ENCODE measurements around the gene ICE1.
"Not testable (repeated sequence)": the region's sequence is repeated elsewhere in the genome, so short reads cannot be mapped to it uniquely, and the experiment has no call there.

ICE1 gene

DNA sequence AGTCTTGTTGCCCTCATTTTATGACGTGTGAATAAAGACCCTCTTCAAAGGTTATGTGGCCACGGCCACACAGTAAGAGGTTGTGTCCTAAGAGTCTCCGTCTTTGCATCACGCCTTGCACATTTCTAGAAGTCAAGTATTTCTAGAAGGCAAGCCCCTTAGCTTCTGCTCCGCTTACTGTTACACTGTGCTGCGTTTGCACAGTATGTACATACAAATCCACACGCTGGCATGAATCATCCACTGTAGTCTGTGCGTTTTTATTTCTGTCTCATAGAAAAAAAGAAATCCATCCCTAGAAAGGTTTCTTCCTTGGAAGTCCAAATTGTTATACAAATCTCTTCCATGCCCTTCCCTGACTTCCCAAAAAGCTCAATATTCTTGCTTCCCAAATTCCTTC, 21.4 kb upstream of the ICE1 start:
- no peak for DNase-seq

- no peak for DNase-seq
These were observed 18.7 kb upstream of the ICE1 start for GRCh38 chr5:5403741-5404140.

DNA sequence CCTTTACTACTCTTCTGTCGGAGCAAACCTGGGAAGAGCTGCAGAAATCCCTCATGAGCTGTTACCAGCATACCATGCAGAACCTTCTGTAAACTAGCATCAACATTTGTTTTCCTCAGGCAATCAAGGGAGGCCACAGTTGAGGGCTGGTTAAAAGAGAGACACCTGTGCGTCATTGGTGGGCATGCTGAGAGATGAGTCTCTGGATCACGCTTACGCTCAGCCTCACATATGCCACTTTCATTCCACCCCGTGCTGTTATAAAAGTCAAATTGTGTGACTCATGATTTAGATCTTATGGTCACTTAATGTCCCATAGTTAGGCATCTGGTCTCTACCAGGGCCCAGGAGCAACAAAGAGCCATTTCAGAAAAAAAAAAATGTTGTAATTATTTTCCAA, 18.1 kb upstream of the ICE1 start:
- DNase-seq: no peak

GRCh38 chr5:5405441-5405840, 17.0 kb upstream of the ICE1 start:
- no peak for DNase-seq

DNA sequence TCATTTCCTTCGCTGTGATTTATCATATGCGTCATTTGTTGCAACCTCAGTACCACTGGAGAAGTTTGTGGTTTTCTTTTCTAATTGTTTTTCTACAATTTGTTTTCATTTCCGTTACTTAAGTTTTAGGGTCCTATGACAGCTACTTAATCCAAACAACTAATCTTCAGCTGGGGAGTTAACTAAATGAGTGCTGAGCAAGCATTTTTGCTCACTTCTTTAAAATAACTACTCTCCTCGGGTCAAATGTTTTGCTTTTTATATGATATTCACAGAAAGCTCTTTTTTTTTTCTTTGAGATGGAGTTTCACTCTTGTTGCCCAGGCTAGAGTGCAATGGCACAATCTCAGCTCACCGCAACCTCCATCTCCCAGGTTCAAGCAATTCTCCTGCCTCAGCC, 14.6 kb upstream of the ICE1 start:
- DNase-seq: no peak

DNA sequence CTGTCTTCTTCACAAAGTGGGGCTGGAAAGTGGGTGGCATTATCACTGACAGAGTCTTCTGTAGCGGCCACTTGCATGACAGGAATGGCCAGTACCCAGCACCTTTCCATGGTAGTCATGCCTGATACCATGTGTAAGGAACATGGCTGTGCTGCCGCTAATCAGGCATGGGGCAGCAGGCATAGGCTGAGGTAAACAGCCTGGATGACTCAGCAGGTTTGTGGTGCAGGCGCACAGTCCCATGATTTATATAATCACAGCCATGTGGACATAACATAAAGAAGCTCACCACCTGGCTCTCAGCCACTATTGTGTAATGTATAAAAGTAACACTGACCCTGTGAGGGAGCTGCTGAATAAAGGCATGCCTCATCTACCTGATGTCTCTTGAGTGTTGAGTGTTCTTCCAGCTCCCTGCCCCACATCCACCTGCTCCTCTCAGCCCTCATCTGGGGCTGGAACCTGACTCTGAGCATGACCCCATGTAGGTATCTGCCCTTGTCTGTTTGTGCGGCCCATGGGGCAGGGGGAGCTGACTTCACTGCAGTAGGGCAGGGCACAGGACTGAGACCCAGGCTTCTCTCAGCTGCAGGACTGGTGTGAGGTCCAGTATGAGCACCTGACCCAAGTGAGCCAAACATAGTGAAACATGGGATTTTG, 13.2 kb upstream of the ICE1 start:
- no peak for DNase-seq

DNA sequence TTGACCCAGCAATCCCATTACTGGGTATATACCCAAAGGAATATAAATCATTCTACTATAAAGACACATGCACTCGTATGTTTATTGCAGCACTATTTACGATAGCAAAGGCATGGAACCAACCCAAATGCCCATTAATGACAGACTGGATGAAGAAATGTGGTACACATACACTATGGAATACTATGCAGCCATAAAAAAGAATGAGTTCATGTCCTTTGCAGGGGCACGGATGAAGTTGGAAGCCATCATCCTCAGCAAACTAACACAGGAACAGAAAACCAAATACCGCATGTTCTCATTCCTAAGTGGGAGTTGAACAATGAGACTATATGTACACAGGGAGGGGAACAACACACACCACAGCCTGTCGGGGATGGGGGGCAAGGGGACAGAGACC, 8.6 kb upstream of the ICE1 start:
- not testable (repeated sequence) for DNase-seq

DNA sequence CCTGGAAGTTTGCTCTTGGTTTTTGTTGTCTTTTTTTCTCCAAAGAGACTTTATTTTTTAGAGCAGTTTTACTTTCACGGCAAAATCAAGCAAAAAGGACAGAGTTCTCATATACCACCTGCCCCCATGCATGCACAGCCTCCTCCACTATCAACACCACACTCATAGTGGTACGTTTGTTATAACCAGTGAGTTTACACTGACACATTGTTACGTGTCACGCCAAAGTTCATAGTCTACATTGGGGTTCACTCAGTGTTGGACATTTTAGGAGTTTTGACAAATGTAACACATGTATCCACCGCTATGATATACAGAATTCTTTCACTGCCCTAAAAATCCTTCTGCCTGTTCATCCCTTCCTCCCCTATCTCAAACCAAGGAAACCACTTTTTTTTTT, 7.5 kb upstream of the ICE1 start:
- no peak for DNase-seq

DNA sequence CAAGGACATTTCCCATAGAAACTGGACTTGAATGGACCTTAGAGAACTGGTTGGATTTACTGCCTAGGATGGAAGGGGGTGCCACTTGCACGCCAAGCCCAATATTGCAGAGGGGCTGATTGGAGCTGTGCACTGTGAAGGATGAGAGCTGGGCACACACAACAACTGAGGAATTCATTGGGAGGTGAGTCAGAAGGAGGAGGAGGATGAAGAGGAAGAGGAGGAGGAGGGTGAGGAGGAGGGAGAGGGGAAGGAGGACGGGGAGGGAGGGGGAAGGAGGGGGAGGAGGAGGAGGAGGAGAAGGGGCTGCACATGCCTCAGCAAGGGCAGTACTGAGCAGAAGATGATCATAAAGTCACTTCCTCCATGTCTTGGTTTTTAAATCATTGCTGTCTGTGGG, 5.7 kb upstream of the ICE1 start:
- no peak for DNase-seq

- DNase-seq: no peak
These were observed 4.5 kb upstream of the ICE1 start for GRCh38 chr5:5418006-5418405.

GRCh38 chr5:5418764-5419163, 3.7 kb upstream of the ICE1 start:
- DNase-seq: no peak

DNA sequence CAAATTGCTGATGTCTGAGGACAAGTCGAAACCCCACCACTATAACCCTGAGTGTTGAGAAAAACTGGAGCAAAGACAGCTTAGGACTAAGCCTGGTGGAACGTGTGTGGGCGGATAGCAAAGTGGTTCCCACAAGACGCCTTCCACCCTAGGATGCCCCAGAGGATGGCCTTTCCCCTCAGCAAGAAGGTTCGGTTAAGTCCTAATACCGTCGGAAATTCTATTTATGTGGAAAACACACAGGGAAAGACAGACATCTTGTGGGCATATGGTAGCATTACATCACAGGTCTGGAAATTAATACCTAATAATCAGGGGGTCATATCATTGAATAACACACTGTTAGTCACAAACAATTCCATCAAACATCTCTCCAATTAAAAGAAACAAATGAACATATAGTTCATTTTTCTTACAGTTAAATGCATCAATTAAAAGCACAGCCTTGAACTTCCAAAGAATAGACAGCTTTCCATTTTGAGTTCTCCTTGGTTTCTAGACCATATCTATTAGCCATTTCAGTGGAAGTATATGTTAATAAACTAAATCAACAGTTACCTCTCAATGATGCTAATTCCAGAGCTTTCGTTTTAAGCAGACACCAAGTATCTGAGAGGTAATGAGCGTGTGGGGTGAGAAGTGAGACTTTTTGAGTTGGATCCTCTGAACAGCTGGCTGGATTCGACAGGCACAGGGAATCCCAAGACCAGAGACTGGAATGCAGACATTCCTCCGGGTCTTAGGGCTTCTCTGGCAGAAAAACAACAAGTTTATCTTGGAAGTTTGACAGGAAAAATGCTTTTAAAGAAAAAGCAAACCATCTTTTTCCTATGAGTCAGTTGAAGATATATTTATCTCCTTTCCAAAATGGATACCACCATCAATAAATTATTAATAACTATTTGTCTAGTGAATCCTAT, 2.9 kb upstream of the ICE1 start:
- no peak for DNase-seq

DNA sequence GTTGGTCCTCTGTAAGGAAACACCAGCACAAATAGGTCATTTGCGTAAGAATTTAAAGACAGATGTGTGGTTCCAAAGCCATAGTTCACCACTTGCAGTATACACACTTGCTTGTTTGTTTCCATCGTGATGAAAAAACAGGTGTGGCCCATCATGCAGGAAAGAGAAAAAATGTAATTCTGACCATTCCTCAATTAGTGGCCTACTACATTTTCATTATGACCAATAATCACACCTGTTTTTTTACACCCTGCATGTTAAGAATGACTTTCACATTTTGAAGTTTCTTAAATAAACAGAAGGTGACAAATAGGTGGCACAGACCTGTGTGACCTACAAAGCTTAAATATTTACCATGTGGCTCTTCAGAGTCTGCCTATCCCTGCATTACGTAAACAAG, 2.2 kb upstream of the ICE1 start:
- DNase-seq: no peak

DNA sequence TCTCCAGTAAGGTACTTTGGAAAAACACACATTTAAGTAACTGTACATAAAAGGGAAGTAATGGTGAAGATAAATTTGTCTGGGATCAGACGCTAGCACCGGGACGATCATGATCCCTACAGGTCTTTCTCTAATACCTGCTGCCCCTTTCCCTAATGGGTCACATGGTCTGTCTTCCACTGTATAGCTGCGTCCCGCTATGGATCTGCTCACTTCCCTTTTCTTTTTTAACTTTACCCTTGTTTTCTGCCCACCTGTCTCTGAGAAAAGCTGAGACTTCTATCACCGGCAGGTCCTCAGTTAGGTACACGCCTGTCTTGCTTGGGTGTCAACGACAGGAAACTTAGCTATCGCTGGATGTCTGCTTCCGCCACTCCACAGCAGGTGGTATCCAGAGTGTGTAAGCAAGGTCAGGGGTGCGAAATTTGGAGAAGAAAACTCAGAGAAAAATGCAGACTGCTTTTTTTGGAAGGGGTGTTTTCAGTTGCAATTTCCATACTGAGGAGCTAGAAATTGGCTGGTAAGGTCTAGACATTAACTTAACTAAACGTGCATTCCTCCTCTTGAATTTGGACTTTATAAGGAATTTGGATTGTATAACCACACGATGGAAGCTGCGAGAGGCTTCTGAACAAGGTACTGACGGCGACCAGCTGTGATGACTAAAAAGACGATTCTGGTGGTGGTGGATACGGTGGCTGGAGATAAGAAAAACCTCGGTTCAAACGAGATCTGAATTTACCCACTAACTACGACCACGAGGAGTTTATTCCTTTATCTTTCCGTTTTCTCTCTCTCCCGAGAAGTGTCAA, 1.1 kb upstream of the ICE1 start:
- no peak for DNase-seq

- DNase-seq: no peak
These were observed 490 bp downstream of the ICE1 start for GRCh38 chr5:5422819-5423515.

DNA sequence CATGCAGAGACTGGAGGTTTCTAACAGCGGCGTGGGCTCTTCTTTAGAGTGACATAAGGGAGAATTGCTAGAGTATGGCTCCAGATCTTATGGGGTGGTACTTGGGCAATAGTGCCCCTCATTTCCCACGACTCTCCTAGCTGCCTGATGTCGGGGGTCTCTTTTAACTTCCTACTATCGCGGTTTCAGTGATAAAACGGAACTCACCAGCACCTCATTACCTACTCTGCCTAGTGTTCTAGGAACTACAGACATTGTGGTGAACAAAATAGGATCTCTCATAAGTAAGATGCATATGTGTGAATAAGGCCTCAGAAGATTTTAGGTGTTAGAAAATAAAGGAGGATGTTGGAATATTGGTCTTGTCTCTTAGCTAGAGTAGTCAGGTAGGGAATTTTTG, 1.1 kb downstream of the ICE1 start:
- no peak for DNase-seq

- no peak for DNase-seq
These were observed 2.3 kb downstream of the ICE1 start for GRCh38 chr5:5424736-5425135.

DNA sequence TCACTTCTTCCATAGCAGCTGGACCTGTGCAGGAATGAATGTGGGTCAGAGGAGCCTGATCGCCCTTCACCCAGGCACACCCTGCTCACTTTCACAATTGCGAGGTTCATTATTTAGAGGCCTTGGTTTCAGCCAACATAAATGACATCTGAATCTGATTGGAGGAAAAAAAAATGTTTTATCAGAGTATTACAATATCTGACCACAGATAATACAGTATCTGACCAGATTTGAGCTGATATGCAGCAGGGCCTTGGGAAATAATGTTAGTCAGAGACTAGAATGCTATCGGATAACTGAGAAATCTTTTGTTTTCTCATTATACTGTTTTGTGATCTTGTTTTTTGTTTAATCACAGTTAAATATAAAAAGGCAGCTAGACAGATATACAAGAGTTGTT, 7.7 kb downstream of the ICE1 start:
- DNase-seq: no peak

- no peak for DNase-seq
These were observed 9.7 kb downstream of the ICE1 start for GRCh38 chr5:5432020-5432707.

GRCh38 chr5:5436203-5436760, 13.8 kb downstream of the ICE1 start:
- DNase-seq: no peak

DNA sequence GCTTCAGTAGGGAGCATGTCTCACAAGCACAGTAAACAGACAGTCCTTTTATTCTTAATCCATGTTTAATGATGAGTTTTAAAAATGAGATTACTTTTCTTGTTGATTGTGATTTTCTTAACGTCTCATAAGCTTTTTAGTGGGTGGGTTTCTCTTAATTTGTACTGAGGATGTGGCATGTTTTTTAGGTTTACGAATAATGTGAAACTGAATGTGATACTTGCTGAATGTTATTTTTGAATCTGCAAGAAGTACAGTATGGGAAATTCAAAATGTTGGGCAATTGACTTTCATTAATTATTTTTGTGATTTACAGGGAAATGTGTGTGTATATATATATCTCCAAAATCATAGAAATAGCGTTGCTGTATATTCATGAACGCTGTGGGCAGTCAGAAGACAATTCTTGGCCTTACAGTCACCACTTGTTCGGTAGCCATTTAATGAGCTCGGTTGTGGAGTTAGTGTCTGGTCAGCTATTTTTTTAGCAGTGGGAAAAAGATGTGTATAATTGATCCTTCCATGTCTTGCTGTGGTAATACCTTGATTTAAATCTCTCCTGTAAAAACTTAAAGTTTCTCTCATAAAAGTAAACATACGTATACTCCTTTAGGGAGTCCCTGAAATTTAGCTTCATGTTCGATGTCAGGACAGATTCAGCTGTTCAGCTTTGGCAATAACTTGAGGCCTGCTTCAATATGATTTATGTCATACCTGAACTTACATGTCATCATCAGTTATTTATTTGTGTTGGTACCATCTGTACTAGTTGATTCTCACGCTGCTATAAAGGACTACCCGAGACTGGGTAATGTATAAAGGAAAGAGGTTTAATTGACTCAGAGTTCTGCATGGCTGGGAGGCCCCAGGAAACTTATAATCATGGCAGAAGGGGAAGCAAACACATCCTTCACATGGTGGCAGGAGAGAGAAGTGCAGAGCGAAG, 15.0 kb downstream of the ICE1 start:
- no peak for DNase-seq

All from T-helper 9 cell (primary cell).